Stimulated activated CD4-positive, alpha-beta T cell treated with anti-CD3 and anti-CD28 coated beads, TNF-alpha, amount 100 ng/mL, for 24 hours (primary cell): ENCODE data around the gene CYP2A6.
"Not testable (repeated sequence)": the region's sequence is repeated elsewhere in the genome, so short reads cannot be mapped to it uniquely, and the experiment has no call there.

Experiments
- DNase-seq, 3 experiments: peaks; one replicate each; pipeline ENCODE4 v3.0.0-alpha.2; 2020; ENCODE audit warnings: low read depth in 3 of 3

Gene CYP2A6

DNA sequence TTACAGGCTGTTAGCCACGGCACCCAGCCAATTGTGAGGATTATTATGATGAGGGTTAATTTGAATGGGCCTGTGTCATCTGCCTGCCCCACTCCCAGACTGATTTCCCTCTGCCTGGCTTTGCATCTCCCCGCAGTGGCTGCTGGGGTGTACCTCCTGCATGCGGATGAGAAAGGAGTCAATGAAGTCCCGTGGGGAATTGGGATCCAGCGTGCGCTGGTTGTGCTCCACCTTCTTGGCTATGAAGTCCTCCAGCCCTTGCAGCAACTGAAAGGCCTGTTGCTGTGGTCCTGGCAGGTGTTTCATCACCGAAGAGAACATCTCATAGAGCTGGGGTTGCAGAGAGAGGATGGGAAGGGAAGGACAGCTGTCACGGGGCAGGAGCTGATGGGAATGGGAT is 3.5 kb downstream of the CYP2A6 start:
- not testable (repeated sequence) for DNase-seq

DNA sequence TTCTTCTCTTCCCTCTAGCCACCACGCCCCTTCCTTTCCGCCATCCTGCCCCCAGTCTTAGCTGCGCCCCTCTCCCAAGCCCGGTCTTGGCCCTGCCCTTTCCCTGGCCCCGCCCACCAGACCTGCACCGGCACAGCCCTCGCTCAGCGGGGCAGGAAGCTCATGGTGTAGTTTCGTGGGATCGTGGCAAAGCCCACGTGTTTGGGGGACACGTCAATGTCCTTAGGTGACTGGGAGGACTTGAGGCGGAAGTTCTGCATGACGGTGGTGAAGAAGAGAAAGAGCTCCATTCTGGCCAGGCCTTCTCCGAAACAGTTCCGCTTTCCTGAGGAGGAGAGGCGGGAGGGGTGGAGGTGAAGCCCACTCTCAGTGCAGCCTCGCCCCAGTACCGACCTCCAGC is 6.6 kb downstream of the CYP2A6 start:
- DNase-seq: peak; percentile 23 to 73 (median 39)

DNA sequence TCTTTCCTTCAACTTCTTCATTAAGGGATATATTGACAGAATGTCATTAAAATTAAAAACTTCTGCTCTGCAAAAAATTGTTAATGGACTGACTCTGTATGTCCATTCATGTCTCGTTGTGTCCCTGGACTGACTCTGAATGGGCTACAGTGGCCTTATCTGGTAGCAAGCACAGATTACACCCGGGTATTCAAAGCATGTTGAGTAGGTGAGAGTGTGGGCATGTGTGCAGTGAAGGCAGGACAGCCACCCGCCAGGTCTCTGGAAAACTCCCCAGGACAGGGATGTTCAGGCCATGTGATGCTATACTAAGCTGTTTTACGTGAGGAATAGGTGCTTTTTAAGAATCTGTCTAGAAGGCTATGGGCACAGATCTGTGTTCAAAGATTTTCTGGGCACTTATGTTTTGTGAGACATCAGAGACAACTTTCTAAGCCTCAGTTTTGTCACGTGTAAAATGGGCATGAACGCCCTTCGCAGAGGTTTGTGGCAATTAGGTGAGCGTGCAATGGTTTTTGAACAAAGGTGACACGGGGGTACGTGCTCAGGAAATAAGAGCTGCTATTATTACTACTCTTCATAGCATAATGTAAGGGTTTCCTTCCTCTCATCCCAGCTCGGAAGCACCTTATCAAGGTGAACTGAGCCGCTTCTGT is 7.1 kb downstream of the CYP2A6 start:
- DNase-seq: not testable (repeated sequence)

DNA sequence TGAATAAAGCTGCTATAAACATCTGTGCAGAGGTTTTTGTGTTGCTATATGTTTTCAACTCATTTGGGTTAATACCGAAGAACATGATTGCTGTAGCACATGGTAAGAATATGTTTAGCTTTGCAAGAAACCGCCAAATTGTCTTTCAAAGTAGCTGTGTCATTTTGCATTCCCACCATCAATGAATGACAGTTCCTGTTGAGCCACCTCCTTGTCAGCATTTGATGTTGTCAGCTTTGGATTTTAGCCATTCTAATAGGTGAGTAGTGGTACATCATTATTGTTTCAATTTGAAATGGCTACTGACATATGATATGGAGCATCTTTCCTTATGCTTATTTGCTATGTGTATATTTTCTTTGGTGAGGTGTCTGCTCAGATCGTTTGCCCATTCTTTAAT is 8.2 kb downstream of the CYP2A6 start:
- DNase-seq: not testable (repeated sequence)

DNA sequence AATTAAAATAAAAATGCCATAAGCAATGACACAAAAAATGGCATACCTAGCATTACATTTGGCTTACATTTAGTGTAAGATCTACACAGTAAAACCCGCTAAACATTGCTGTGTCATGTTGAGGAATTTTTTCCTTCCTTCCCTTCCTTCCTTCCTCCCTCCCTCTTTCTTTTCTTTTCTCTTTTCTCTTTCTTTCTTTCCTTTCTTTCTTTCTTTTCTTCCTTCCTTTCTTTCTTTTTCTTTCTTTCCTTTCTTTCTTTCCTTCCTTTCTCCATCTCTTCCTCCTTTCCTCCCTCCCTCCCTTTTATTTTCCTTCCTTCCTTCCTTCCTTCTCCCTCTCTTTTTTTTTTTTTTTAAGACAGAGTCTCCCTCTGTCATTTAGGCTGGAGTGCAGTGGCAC is 11.8 kb downstream of the CYP2A6 start:
- not testable (repeated sequence) for DNase-seq

DNA sequence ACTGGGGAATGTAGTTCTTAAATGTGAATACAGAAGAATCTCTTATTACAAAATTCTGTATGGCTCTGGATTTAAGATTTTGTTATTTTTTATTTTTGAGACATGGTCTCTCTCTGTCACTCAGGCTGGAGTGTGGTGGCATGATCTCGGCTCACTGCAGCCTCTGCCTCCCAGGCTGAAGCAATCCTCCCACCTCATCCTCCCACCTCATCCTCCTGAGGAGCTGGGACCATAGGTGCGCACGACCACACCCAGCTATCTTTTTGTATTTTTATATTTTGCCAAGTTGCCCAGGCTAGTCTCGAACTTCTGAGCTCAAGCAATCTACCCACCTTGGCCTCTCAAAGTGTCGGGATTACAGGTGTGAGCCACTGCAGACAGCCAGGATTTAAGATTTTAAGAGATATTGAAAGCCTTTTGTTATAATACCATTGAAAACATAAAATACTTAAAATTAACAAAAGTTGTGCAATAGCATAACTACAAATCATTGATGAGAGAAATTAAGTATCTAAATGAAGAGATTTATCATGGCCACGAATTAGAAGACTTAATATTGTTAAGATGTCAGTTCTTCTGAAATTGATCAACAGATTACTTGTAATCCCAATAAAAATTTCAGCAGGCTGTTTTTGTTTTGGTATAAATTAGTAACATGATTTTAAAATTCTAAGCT is 13.4 kb downstream of the CYP2A6 start:
- DNase-seq: no peak

DNA sequence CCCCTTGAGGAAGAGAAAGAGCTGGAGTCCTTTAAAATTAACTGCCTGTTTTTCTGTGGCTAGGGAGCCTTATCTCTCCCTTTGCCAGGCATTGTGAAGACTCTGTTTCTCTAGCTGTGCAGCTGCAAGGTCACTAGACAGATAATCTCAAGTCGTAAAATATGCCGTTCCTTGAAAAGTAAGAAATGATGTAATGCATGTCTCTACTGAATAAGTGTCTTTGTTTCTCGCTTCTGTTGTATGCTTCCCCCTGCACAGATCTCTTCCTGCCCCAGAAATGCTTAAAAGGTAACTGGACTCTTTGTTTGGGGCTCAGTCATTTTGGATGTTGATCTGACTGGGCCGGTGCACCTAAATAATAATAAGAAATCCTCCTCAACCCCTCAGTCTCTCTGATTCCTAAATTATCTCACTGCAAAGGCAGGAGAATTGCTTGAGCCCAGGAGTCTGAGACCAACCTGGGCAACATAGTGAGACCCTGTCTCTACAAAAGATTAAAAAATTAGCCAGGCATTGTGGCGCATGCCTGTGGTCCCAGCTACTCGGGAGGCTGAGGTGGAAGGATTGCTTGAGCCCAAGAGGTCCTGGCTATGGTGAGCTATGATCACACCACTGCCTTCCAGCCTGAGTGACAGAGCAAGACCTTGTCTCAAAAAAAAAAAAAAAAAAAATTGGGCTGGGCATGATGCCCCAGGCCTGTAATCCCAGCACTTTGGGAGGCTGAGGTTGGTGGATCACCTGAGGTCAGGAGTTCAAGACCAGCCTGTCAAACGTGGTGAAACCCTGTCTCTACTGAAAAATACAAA is 16.3 kb downstream of the CYP2A6 start:
- DNase-seq: not testable (repeated sequence)

DNA sequence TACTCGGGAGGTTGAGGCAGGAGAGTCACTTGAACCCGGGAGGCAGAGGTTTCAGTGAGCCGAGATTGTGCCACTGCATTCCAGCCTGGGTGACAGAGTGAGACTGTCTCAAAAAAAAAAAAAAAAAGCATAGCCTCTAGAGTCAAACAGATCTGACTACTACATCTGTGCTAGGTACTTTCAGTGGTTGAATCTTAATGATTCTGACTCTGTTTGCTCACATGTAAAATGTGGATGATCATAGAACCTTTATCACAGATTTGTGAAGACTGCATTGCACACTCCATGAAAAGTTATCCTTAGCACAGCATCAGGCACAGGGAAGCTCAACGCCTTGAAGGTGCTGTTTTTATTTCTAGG is 17.8 kb downstream of the CYP2A6 start:
- not testable (repeated sequence) for DNase-seq

DNA sequence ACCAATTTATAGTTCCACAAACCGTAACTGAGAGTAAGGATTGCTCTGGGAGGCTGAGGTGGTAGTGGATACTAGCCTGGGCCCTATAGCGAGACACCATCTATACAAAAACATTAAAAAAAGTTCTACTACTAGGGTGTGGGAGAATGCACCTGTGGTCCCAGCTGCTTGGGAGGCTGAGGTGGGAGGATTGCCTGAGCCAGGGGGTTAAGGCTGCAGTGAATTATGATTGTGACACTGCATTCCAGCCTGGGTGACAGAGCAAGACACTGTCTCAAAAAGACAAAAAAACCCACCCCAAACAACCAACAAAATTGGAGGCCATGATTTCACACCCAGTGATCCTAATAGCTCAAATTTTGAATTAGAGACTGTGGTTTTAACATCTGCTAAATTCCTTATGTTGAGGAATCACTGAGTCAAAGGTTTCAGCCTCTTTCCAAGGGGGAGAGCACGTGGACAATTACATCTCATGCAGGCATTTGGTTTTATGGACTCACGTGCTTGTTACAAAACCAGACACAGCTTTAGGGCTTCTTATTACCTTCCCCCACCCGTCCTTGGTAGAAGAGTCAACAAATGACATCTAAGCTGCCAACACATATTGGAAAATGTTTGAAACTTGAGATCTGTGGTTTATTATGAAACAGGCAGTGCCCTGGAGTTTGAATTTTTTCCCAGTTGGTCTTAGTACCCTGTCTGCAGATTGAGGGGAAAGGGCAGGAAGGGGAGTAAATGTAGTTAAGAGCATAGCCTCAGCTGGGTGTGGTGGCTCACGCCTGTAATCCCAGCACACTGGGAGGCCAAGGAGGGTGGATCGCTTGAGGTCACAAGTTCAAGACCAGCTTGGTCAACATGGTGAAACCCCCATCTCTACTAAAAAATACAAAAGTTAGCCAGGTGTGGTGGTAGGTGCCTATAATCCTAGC is 18.5 kb downstream of the CYP2A6 start:
- DNase-seq: no peak

DNA sequence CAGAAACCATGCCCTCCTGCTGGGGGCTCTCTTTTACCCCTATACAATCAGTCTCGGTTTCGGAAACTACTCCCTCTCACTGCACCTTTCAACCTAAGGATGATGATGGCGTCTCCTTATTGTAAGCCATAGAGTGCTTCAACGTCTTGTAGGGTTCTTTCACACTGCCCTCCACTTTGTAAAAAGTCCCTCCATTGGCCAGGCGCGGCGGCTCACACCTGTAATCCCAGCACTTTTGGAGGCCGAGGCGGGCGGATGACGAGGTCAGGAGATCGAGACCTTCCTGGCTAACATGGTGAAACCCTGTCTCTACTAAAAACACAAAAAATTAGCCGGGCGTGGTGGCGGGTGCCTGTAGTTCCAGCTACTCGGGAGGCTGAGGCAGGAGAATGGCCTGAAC is 19.5 kb downstream of the CYP2A6 start:
- not testable (repeated sequence) for DNase-seq

DNA sequence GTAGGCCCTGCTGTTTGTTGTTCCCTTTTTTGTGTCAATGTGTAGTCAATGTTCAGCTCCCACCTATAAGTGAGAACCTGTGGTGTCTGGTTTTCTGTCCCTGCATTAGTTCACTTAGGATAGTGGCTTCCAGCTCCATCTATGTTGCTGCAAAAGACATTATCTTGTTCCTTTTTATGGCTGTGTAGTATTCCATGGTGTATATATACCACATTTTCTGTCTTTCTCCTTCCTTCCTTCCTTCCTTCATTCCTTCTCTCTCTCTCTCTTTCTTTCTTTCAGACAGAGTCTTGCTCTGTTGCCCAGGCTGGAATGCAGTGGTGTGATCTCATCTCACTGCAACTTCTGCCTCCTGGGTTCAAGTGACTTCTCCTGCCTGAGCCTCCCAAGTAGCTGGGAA is 21.0 kb downstream of the CYP2A6 start:
- DNase-seq: no peak

DNA sequence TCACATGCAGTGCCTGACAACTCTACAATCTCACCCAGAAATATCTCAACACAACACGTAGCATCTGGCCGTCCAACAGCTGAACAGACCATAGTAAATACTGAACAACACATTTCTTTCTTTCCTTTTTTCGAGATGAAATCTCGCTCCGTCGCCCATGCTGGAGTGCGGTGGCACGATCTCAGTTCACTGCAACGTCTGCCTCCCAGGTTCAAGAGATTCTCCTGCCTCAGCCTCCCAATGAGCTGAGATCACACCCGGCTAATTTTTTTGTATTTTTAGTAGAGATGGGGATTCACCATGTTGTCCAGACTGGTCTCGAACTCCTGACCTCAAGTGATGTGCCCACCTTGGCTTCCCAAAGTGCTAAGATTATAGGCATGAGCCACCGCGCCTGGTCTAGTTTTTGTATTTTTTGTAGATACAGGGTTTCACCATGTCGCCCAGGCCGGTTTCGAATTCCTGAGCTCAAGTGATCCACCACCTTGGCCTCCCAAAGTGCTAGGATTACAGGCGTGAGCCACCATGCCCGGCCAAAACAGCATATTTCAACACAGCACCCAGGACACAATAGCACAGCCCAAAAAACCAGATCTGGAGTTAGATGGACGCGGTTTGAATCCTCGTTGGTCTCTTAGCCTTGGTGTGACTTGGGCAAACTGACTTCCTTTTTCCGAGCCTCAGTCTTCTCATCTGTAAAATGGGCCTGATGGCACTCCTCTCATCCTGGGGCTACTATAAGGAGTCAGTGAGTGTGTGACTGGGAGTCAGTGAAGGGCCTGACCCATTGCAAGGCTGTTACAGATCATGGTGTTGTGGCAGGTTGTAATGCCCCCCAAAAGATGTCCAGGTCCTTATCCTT is 22.6 kb downstream of the CYP2A6 start:
- no peak for DNase-seq

DNA sequence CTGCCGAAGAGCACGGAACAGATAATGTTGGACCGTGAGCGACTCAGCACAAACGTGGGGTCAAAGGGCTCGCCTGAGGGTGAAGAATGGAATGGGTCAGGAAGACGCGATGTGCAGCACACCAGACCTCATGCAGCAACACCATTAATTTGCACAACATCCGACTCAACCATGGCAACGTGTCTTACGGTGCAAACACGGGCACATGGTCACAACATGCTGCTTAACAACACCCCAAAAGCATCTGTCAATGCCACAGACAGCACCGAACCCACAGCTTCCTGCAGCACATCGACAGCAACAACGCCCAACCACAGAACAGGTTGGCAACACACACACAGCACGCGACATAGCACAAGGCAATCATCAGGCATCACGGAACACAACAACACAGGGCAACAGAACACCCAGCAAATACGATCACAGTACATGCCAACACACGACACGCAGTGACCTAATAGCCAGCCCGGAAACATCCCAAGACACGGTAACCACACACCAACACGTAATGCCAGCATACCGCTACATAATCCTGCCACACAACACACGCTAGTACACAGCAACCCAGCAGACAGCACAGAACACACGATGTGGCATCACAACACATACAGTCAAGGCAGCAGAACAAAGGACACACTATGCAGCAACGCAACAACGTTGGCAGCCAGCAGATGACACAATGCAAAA is 23.4 kb downstream of the CYP2A6 start:
- not testable (repeated sequence) for DNase-seq

DNA sequence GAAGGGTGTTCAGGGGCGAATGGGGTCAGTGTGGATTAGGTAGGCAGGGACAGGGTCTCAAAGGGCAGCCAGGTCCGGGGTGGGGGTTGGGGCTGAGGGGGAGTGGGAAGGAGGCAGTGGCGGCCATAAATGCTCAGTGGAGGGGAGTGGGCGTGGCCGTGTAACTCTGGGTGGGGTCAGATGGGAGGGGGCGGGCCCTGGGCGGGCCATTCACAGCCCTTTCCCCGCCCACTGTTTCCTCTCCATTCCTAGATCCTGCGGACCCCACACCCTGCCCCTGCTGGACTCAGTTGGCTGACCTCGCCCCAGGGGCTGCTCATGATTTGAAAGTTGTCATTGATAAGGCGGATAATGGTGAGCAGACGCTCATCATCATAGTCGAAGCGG is 23.9 kb downstream of the CYP2A6 start:
- DNase-seq: not testable (repeated sequence)

DNA sequence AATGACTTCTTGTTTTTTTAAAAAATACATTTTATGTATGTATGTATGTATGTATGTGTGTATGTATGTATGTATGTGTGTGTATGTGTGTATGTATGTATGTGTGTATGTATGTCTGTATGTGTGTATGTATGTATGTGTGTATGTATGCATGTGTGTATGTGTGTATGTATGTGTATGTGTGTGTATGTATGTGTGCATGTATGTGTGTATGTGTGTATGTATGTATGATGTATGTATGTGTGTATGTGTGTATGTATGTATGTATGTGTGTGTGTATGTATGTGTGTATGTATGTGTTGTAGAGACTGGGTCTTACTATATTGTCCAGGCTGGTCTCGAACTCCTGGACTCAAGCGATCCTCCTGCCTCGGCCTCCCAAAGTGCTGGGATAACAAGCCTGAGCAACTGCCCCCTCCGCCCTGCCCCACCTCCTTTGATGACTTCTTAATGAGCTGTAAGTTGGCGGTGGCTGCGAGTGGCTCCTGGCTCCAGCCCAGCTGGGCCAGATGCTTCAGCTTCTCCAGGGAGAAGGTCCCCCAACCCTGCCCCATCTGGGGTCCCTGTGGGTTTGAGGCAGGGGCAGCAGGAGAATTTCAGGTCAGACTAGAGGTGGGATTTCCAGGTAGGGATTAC is 24.7 kb downstream of the CYP2A6 start:
- not testable (repeated sequence) for DNase-seq

DNA sequence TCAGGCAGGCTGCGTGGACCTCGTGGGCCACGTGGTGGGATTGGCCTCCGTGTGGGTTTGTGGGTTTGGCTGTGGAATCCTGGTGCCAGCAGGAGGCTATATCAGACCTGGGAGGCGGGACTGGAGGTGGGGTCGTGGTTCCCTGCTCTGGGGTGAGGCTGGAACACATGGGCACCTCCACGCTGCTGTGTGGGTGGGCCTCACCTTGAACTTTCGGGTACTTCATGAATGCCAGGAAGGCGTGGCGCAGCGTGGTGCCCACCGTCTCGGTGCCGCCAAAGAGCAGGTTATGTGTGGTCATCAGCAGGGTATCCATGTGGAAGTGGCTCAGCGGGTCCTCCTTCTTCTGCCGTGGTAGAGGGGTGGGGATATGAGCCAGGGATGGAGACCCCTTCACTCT is 25.3 kb downstream of the CYP2A6 start:
- DNase-seq: not testable (repeated sequence)

DNA sequence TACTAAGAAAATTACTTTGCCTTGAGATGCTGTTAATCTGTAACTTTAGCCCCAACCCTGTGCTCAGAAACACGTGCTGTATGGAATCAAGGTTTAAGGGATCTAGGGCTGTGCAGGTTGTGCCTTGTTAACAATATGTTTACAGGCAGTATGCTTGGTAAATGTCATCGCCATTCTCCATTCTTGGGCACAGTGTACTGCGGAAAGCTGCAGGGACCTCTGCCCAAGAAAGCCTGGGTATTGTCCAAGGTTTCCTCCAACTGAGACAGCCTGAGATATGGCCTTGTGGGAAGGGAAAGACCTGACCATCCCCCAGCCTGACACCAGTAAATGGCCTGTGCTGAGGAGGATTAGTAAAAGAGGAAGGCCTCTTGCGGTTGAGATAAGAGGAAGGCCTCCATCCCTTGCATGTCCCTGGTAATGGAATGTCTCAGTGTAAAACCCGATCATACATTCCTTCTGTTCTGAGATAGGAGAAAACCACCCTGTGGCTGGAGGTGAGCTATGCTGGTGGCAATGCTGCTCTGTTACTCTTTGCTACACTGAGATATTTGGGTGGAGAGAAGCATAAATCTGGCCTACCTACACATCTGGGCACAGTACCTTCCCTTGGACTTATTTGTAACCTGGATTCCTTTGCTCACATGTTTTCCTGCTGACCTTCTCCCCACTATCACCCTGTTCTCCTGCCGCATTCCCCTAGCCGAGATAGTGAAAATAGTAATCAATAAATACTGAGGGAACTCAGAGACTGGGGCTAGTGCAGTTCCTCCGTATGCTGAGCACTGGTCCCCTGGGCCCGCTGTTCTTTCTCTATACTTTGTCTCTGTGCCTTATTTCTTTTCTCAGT is 27.3 kb downstream of the CYP2A6 start:
- not testable (repeated sequence) for DNase-seq

DNA sequence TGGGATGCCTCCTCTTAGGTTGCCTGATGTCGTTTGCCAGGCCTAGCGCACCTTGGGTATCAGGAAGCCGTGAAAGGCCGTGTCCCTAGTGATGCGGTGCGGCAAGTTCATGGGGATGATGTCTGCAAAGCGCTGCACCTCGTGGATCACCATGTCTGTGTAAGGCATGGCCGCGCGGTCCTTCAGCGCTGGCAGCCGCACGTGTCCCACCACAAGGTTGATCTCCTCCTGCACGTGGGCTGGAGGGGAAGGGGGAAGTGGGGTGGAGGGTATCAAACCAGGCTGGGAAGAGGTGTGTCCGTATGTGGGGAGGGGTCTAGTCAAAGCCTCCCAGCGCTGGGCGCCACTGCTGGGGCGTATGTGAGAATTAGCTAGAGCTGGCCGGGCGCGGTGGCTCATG is 28.1 kb downstream of the CYP2A6 start:
- no peak for DNase-seq
